Activated T-cell treated with anti-CD3 and anti-CD28 coated beads for 24 hours (primary cell): ENCODE measurements around the gene NCR1.
"Not testable (repeated sequence)": the region's sequence is repeated elsewhere in the genome, so short reads cannot be mapped to it uniquely, and the experiment has no call there.

Source experiments
- DNase-seq: peaks from one replicate; pipeline ENCODE4 v3.0.0-alpha.2; 2020; ENCODE audit warnings: low read depth

NCR1 gene

GRCh38 chr19:54907899-54908298 is 2.0 kb downstream of the NCR1 start:
- not testable (repeated sequence) for DNase-seq

DNA sequence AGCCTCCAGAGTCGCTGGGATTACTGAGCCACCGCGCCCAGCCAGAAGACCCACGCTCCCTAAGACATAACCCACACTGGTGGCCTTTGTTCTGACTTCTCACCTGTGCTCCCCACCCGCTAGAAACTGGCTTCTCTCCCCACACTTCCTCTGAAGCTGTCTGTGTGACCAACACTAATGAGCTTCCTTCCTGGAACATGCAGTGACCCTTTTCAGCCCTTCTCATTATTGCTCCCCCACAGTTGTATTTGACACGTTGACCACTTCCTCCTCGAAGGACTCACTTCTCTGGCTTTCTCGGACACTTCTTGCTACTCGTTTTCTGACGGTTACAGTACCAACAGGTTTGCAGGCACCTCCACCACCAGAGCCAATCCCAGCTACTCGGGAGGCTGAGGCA is 10.9 kb downstream of the NCR1 start:
- no peak for DNase-seq

DNA sequence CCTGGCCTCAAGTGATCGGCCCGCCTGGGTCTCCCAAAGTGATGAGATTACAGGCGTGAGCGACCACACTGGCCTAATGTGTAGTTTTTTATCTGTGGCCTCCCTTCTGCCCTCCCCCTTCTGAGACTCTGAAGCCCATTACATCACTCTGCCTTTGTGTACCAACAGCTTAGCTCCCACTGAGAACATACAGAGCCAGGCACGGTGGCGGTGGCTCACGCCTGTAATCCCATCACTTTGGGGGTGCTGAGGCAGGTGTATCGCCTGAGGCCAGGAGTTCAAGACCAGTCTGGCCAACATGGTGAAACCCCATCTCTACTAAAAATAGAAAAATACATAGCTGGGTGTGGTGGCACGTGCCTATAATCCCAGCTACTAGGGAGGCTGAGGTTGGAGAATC is 12.6 kb downstream of the NCR1 start:
- DNase-seq = no peak

GRCh38 chr19:54919646-54920563 is 14.0 kb downstream of the NCR1 start:
- not testable (repeated sequence) for DNase-seq

DNA sequence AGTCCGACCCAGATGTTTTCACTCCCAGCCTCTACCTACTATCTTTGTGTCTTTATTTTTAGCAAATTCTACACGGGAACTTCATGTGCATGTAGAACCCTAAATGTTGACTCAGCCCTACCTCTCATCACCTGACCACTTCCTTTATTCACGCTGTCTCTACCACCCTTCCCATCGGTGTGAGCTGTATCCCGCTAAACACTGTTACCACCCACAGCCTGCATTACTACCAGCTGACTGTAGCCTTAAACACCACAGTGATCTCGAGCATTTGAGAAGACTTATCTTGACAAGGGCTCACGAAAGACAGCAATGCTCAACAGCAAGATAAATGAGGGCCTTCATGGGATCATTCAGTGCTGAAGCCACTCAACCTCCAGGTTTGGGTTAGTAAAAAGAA is 15.1 kb downstream of the NCR1 start:
- DNase-seq = no peak

DNA sequence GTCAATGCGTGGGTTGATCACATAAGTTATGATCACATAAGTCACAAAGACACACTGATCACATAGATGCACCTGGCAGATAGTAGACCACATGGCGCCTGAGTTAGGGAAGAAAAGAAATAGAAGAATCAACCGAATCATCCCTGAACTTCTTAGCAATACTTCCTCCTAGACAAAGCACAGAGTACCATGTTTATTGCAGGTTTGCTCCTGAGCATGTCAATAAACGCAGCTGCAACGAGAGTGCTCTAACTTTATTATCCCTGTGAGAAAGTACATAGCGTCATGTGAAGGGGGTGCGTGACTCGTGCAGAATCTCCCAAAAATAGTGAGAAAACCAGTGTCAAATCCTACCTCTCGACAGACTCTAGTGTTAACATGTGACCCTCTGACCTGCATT is 17.3 kb downstream of the NCR1 start:
- DNase-seq = no peak

DNA sequence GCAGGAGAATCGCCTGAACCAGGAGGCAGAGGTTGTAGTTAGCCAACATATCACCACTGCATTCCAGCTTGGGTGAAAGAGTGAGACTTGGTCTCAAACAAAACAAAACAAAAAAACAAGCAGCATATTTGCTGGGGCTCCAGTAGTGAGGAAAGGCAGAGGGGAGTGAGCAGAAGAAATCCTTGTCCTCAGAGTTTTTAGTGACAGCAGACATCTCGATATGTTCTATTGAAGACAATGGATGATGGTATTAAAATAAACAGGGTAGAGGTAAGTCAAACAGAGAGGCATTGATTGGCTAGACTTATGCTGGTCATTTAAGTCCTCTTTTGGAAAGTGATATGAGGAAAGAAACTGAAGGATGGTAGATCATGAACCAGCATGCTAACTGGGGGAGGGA is 22.4 kb downstream of the NCR1 start:
- no peak for DNase-seq

DNA sequence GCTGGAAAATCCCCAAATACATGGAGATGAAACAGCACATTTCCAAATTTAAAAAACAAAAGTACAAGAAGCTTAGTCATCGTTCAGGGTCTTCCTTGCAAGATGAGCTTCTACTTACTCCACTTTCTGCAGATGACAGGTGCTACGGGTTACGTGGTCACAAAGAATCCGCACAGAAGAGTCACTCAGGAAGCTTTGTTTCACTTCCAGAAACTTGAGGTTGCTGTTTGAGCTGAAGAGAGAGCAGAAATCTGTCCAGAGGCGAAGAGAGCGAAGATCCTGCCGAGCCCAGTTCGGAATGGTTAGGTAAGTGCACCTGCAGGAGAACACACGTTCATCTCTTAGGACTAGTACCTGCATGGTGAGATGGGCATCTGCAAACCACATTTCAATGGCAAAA is 32.0 kb downstream of the NCR1 start:
- no peak for DNase-seq

GRCh38 chr19:54938906-54939305 is 33.0 kb downstream of the NCR1 start:
- no peak for DNase-seq

GRCh38 chr19:54939538-54939937 is 33.6 kb downstream of the NCR1 start:
- DNase-seq = not testable (repeated sequence)

- DNase-seq = not testable (repeated sequence)
Observed at GRCh38 chr19:54943772-54944361, 37.9 kb downstream of the NCR1 start.

DNA sequence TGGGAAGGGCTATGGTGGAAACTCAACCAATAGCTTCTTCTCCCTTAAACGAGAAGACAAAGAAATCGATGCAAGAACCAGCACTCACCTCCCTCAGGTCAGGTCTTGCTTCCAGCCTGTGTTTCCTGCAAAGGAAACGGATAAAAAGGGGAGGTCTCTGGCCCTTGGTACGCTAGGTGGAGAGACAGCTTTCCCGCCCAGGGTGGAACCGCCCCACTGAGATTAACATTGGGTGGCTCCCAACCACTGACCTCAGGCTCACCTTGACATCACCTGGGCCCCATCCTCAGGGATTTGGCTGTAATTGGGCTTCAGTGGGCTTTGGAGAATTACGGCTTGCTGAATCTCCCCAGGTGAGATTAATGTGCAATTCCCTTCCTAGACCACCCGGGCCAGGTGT is 41.4 kb downstream of the NCR1 start, which contains the start of gene NLRP7:
NLRP7 (minus strand) TSS at position 150 of the 400 bp plus-strand sequence.
- DNase-seq = no peak

DNA sequence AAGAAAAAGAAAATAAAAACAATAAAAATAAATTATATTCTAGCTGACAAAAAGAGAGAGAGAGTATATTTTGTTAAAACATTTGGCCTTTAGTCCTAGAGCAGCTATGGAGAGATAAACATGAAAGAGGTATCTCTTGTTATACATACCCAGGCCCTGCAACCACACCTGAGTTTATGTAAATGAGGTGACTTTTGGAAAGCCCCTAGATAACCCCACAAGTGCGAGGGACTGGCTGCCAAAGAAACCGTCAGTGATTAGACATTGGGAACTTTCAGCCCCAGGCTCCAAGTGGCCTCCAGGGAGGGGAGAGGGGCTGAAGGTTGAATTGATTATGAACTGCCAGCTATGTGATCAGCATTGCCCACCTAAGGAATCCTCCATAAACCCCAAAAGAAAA is 43.5 kb downstream of the NCR1 start:
- DNase-seq = no peak

GRCh38 chr19:54950580-54950979 is 44.6 kb downstream of the NCR1 start:
- DNase-seq = not testable (repeated sequence)

DNA sequence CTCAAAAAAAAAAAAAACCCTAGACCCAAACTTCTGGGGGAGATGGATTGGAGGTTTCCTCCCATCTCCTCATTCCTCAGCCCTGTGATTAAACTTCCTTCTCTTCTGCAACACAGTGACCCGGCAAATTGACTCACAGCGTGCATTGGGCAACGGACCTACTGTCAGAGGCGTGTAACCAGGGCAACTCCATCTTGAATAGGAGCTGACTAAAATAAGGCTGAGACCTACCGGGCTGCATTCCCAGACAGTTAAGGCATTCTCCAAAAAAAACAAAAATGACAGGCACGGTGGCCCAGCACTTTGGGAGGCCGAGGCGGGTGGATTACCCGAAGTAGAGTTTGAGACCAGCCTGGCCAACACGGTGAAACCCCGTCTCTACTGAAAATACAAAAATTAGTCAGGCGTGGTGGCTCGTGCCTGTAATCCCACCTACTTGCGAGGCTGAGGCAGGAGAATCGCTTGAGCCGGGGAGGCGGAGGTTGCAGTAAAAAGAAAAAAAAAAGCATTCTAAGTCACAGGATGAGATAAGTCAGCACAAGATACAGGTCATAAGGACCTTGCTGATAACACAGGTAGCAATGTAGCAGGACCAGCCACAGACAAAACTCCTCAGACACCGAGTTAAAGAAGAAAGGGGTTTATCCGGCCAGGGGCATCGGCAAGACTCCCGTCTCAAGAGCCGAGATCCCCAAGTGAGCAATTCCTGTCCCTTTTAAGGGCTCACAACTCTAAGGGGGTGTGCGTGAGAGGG is 46.8 kb downstream of the NCR1 start:
- DNase-seq = no peak

DNA sequence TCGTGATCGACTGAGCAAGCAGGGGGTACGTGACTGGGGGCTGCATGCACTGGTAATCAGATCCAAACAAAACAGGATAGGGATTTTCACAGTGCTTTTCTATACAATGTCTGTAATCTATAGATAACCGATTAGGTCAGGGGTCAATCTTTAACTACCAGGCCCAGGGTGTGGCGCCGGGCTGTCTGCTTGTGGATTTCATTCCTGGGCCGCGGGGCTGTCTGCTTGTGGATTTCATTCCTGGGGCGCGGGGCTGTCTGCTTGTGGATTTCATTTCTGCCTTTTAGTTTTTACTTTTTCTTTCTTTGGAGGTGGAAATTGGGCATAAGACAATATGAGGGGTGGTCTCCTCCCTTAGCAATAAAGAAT is 47.4 kb downstream of the NCR1 start:
- DNase-seq = not testable (repeated sequence)

- DNase-seq = no peak
Observed at GRCh38 chr19:54955376-54955775, 49.4 kb downstream of the NCR1 start.

GRCh38 chr19:54959840-54960239 is 53.9 kb downstream of the NCR1 start:
- no peak for DNase-seq
